Measurements from ENCODE around the gene ZFP69B. TPM values are rescaled to one million over a fixed set of nuclear protein-coding genes. Genes with fewer than 3 reads are reported as not detected.

ZFP69B gene
- total RNA-seq = 1.6 and 2.0 TPM in 2 replicates

DNA sequence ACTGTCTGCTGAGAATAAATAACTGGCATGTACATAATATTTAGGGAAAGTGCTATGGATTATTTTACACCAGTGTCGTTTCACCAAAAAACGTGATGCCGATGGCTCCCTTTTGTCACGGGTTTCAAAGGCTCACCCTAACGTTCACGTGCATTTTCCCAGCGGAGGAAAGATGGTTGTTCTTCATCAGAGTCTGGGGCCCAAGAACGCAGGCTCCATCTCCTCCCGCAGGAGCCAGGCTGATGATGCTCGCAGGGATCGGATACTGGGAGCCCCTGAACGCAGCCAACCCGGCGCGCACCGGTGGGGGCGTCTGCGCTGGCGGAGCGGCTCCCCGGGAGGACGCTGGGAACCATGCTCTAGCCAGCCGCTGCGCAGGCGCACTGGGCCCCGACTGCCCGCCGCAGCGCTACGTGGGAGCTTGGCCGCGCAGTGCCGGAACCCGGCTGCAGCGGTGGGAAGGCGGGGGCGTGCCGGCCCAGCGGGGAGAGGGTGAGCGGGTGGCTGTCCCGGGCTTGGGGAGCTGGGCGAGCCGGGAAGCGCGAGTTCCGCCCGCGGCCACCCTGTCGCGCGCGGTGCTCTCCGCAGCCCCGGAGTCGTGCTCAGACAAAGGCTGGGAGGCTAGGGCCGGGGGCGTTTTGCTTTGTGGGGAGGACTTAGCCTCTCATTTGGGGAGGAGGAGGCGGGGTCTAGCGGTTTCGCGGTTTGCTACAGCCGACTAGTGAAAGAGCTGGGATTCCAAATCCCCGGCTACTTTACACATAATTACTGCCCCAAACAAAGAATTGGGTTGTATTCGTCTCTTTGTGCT lies at the start of gene ZFP69B:
TSS of gene ZFP69B (plus strand) at position 793 of the 811 bp plus-strand sequence. CDS start 486 bp downstream, outside the sequence.

DNA sequence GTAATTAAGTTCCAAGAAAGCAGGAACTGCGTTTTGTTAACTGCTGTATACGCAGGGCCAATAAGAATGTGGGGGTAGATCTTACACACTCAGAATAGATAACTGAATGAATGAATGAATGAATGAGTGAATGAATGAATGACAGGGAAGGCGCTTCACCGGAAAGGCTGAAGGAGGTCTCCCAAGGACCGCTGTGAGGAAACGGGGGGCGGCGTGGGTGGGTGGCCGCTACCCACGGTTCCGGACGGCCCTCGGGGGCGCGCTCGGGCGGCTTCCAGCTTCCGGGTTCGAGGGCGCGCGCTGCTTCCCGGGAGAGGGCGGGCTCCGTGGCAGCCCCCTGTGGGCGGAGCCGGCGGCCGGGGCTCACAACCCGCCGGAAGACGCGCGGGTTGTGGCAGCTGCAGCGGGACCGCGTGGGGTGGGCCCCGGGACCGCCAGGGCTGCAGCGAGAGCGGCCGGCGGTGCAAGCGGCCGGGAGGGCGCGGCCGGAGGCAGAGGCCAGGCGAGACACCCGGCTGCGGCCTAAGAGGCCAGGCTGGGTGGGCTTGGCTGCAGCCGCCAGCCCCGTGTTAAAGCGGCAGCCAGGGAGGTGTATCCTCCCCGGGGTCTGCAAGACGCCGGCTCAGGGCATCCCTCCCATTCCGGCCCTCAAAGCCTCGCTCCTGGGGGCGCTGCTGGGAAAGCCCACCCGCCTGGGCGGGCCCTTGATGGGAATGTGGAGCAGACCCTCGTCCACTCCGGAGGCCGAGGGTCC lies 26.8 kb downstream of the ZFP69B start, which contains the start of gene ZFP69:
TSS of gene ZFP69 (plus strand) at position 367 of the 754 bp plus-strand sequence. CDS start 2,072 bp downstream, outside the sequence.

DNA sequence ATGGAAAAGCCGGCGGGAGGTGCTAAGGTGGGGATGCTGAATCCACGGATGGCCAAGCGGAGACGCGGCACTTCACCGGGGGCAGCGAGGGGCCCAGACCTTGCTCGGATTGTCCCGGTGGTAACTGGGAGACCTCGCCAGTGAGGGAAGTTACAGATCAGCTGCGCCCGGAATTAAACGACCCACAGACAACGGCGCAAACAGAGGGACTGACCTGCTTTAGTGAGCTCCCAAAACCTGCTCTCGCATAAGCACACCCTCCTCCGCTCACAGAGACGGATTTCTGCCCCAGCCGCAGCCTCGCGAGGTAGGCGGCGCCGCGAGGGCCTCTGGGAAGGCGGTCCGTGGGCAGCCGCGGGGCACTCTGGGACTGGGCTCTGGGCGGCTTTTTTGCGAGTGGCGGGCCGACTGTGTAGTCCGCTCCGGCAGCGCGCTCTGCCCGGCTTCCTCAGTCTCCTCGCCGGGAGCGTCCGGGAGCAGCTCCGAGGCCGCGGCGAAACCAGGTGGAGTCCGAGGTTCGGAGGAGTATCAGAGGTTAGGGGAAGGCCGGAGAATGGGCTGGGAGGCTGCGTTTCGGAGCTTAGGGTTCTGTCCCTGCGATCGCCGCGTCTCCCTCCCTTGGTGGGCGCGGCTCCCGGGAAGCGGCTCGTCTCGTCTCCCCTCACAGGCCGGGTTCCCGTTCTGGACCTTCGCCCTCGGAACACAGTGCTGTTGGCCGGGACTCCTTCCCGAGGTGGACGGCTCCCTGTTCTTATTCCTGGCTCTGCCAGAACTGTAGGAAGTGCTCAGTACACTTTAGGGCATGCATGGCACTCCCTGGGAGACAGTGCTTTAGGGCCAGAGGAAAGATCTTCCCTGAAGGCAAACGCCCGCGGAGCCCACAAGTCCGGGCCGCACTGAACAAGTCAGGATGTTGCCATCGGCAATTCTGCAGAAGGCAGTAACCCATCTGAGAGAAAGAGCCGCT lies 58.4 kb downstream of the ZFP69B start, which contains the start of gene EXO5:
TSS of gene EXO5 (plus strand) at position 393 of the 967 bp plus-strand sequence. CDS start 5,778 bp downstream, outside the sequence.

Other genes with a start within 250 kb of the ZFP69B start
- gene TMCO2, start 202.5 kb upstream of the ZFP69B start, total RNA-seq = not detected in 2 replicates
- 46.5 and 60.1 TPM in 2 replicates for gene ZMPSTE24, start 192.2 kb upstream of the ZFP69B start, total RNA-seq
- 2.5 and 4.3 TPM in 2 replicates for gene COL9A2, start 133.2 kb upstream of the ZFP69B start, total RNA-seq
- 10.6 and 17.5 TPM in 2 replicates for gene SMAP2, start 76.7 kb upstream of the ZFP69B start, total RNA-seq
- 2.1 and 2.5 TPM in 2 replicates for gene ZFP69, start 26.8 kb downstream of the ZFP69B start, total RNA-seq
- 8.0 and 8.7 TPM in 2 replicates for gene EXO5, start 58.3 kb downstream of the ZFP69B start, total RNA-seq
- 4.1 and 4.7 TPM in 2 replicates for gene ZNF684, start 81.2 kb downstream of the ZFP69B start, total RNA-seq
- 0.16 and 0.17 TPM in 2 replicates for gene RIMS3, start 215.2 kb downstream of the ZFP69B start, total RNA-seq
- 19.4 and 31.5 TPM in 2 replicates for gene NFYC, start 241.2 kb downstream of the ZFP69B start, total RNA-seq

All from bronchial smooth muscle cell (primary cell).